Tibial artery (tissue), 4 donors: Measurements from ENCODE around the gene SLC9A8.

Experiments
- DNase-seq, 2 donors: peaks; one replicate each; pipeline ENCODE4 v3.0.0-alpha.2; 2019
- H3K27ac ChIP-seq, 2 donors: fragments of 200-600 bp; sonication (generic) in 1 of 2; 1 replicate in 1 of 2; 2 replicates in 1 of 2; pipeline ENCODE4 v1.5.1; 2018 to 2019; ENCODE audit warnings: mild to moderate bottlenecking in 1 of 2
- H3K27me3 ChIP-seq, 2 donors: fragments of 200-600 bp; sonication (generic) in 1 of 2; one replicate each; pipeline versions ENCODE4 v1.5.1 to v1.6.0; 2016 to 2019
- H3K36me3 ChIP-seq, 3 donors: fragments of 200-600 bp; sonication (generic) in 2 of 3; one replicate each; pipeline ENCODE4 v1.5.1; 2016 to 2019; ENCODE audit warnings: mild to moderate bottlenecking in 2 of 3
- H3K4me1 ChIP-seq, 4 donors: fragments of 200-600 bp; sonication (generic) in 2 of 4; 1 replicate in 3 of 4; 2 replicates in 1 of 4; pipeline ENCODE4 v1.5.1; 2016 to 2019
- H3K4me3 ChIP-seq, 2 donors: fragments of 200-600 bp; sonication (generic) in 1 of 2; 1 replicate in 1 of 2; 2 replicates in 1 of 2; pipeline ENCODE4 v1.5.1; 2018 to 2019; ENCODE audit warnings: mild to moderate bottlenecking in 2 of 2
- H3K9me3 ChIP-seq, 3 donors: fragments of 200-600 bp; sonication (generic) in 1 of 3; one replicate each; pipeline ENCODE4 v1.5.1; 2016 to 2019
- CTCF ChIP-seq, 2 experiments: fragments of 200-600 bp in 1 of 2; fragments of 450-650 bp in 1 of 2; IDR thresholded peaks; one replicate each; pipeline ENCODE4 v1.5.1; 2017 to 2019; ENCODE audit warnings: antibody characterized with exemption in 2 of 2, mild to moderate bottlenecking in 1 of 2, moderate library complexity in 1 of 2
- intact Hi-C: fragments of 100-400 bp; cut with DNase I; formaldehyde crosslinking; loops from one replicate; pipeline ENCODE4 v1.15.0; 2023; ENCODE audit warnings: low total_unique reads

The SLC9A8 gene

DNA sequence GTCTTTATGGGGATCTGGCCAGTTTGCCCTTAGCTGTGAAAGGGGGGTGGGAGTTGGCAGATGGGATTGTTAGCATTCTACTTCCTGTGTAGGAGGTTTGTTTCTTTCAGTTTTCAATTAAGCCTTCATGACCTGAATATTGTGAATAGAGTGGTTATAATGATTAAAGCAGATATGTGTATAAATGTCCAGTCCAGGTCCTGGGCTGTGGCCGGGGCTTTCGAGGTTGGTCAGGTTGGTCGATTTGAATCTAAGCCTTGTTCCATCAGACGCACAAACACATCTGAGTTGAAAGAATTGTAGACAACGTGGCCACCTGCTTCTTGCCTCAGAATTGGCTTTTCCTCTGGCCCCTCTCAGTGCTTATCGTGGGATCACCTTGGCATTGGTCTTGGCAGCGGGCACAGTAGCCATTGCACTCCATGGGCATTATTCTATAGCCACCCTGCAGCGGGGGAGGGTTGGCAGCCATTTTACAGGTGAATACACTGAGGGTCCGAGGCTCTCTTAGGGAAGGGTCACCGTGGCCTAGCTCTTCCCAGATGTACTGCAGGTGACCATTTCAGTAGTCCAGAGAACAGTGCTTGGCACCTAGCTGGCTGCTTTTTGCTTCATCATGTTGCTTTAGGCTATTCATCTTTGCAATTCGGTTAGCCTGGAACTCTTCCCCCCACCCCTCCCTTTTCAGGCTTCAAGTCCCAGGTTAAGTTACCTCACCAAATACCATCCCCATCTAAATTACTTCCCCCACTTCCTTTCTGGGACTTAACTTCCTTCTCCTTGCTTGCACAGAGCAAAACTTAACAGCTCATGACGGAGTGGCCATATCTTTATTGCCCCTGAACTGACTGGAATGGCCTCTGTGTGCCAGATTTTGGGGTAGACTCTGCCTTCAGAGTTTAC lies 124.7 kb downstream of the SLC9A8 start:
- Histone ChIP-seq H3K27ac (peak overlapping the region; percentile 86 to 91), H3K4me1 (peaks cover 0 to 33% (median 31%) of the 10 kb centered on the region in 4 donors), H3K9me3 (no peaks in the 10 kb centered on the region), H3K27me3 (no peaks in the 10 kb centered on the region), H3K36me3 (peaks cover 0 to 17% (median 10%) of the 10 kb centered on the region in 3 donors), H3K4me3 (peak overlapping the region; percentile 86 to 87)
- peak in 1 of 2 donors; percentile 61 for DNase-seq
- intact Hi-C loops, result no loop called here
- no peak for TF ChIP-seq CTCF (IDR thresholded peaks at IDR 0.05)

GRCh38 chr20:49938173-49939163 lies 125.8 kb downstream of the SLC9A8 start:
- H3K27me3 ChIP-seq, result no peaks in the 10 kb centered on the region
- peak overlapping the region in 1 of 2 donors; percentile 87 for H3K4me3 ChIP-seq
- no peak for TF ChIP-seq CTCF (IDR thresholded peaks at IDR 0.05)
- H3K27ac ChIP-seq, result no peak overlapping the region
- peaks cover 0 to 28% (median 22%) of the 10 kb centered on the region in 3 donors for H3K36me3 ChIP-seq
- DNase-seq, result peak; percentile 43 to 64
- no peaks in the 10 kb centered on the region for H3K9me3 ChIP-seq
- intact Hi-C loops, result no loop called here
- peaks cover 0 to 37% (median 31%) of the 10 kb centered on the region in 4 donors for H3K4me1 ChIP-seq

DNA sequence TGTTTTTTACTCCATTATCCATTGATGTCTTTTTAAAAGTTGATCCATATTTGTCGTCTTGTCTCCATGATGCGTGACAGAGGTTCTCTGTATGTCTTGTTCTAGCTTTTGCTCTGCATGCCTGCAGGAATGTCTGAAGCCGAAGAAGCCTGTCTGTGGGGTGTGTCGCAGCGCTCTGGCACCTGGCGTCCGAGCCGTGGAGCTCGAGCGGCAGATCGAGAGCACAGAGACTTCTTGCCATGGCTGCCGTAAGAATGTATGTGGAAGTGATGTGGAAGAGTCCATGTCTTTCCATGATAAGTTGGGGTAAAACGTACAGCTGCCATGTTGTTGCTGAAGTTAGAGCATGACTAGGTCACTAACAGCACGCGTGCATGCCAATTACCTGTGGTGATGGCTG lies 128.8 kb downstream of the SLC9A8 start:
- H3K27me3 ChIP-seq, result no peaks in the 10 kb centered on the region
- H3K4me1 ChIP-seq, result peaks cover 0 to 37% (median 28%) of the 10 kb centered on the region in 4 donors
- no peak overlapping the region for H3K27ac ChIP-seq
- no peak for DNase-seq
- no peak for TF ChIP-seq CTCF (IDR thresholded peaks at IDR 0.05)
- peaks cover 26 to 53% (median 39%) of the 10 kb centered on the region in 3 donors for H3K36me3 ChIP-seq
- H3K9me3 ChIP-seq, result no peaks in the 10 kb centered on the region
- H3K4me3 ChIP-seq, result no peak overlapping the region
- intact Hi-C loops, result no loop called here
